CD8-positive, alpha-beta memory T cell (primary cell): ENCODE results near the gene KRTAP12-4. TPM values are rescaled to one million over a fixed set of nuclear protein-coding genes. Genes with fewer than 3 reads are reported as not detected.
"Not testable (repeated sequence)": the region's sequence is repeated elsewhere in the genome, so short reads cannot be mapped to it uniquely, and the experiment has no call there.

ENCODE experiments used
- CTCF ChIA-PET: fragments of 350-600 bp; sonication (Branson Sonifier 250); formaldehyde crosslinking; loops from one replicate; lab custom pipeline; 2021; ENCODE audit warnings: antibody characterized with exemption; lab: Charles Lee
- POLR2A ChIA-PET: fragments of 350-600 bp; sonication (Branson Sonifier 250); formaldehyde crosslinking; loops from one replicate; lab custom pipeline; 2021; ENCODE audit warnings: antibody characterized with exemption; lab: Charles Lee
- DNase-seq, 5 donors: peaks; one replicate each; pipeline versions ENCODE4 v3.0.0 to v3.0.0-alpha.2; 2020 to 2022; ENCODE audit warnings: mixed read lengths in 1 of 5
- H3K27ac ChIP-seq: one replicate; pipeline ENCODE4 v1.7.0; 2013; ENCODE audit warnings: low read depth, mild to moderate bottlenecking, low read length, moderate library complexity
- H3K27me3 ChIP-seq: 2 replicates; pipeline ENCODE4 v1.7.0; 2013; ENCODE audit warnings: low read length, mild to moderate bottlenecking; ENCODE audit not compliant: insufficient read depth, poor library complexity, severe bottlenecking
- H3K36me3 ChIP-seq: 2 replicates; pipeline ENCODE4 v1.7.0; 2013; ENCODE audit warnings: mild to moderate bottlenecking, low read length, moderate library complexity; ENCODE audit not compliant: insufficient read depth
- H3K4me1 ChIP-seq: 2 replicates; pipeline ENCODE4 v1.7.0; 2013; ENCODE audit warnings: mild to moderate bottlenecking, low read length, moderate library complexity; ENCODE audit not compliant: insufficient read depth
- H3K4me3 ChIP-seq: 2 replicates; pipeline ENCODE4 v1.7.0; 2013; ENCODE audit warnings: mild to moderate bottlenecking, low read length
- H3K9me3 ChIP-seq: 2 replicates; pipeline ENCODE4 v1.7.0; 2013; ENCODE audit warnings: mild to moderate bottlenecking, low read length
- H3K27ac Mint-ChIP-seq, 8 donors: one replicate each; pipeline ENCODE4 v1.8.0; 2020 to 2021; ENCODE audit warnings: mixed read lengths in 8 of 8, mild to moderate bottlenecking in 6 of 8, inconsistent platforms in 3 of 8, moderate library complexity in 3 of 8
- H3K27me3 Mint-ChIP-seq, 2 donors: one replicate each; pipeline ENCODE4 v1.8.0; 2020 to 2021; ENCODE audit warnings: mixed read lengths in 2 of 2, mild to moderate bottlenecking in 1 of 2, moderate library complexity in 1 of 2
- H3K36me3 Mint-ChIP-seq, 3 donors: one replicate each; pipeline ENCODE4 v1.8.0; 2020 to 2021; ENCODE audit warnings: mixed read lengths in 3 of 3, inconsistent platforms in 1 of 3, mild to moderate bottlenecking in 1 of 3
- H3K4me1 Mint-ChIP-seq, 3 donors: one replicate each; pipeline ENCODE4 v1.8.0; 2020 to 2021; ENCODE audit warnings: mixed read lengths in 3 of 3, inconsistent platforms in 1 of 3, mild to moderate bottlenecking in 1 of 3
- H3K4me3 Mint-ChIP-seq, 7 donors: one replicate each; pipeline ENCODE4 v1.8.0; 2020 to 2021; ENCODE audit warnings: mixed read lengths in 7 of 7, mild to moderate bottlenecking in 6 of 7, moderate library complexity in 4 of 7, inconsistent platforms in 2 of 7
- H3K9me3 Mint-ChIP-seq, 5 donors: one replicate each; pipeline ENCODE4 v1.8.0; 2020 to 2022; ENCODE audit warnings: mixed read lengths in 5 of 5, mild to moderate bottlenecking in 3 of 5, moderate library complexity in 2 of 5, inconsistent platforms in 1 of 5
- polyA plus RNA-seq: library from polyadenylated mRNA; unstranded; fragments of 300-500 nt; fragmentation: Illumina TruSeq; gene quantifications from one replicate; pipeline ENCODE4 v1.2.3, GENCODE V29; 2021
- total RNA-seq, 2 experiments: library from RNA; stranded (reverse); gene quantifications; one replicate each; pipeline ENCODE4 v1.2.3, GENCODE V29; 2021

The KRTAP12-4 gene
- total and polyA plus RNA-seq, 3 experiments from 2014 or later, result not detected

GRCh38 chr21:44700101-44701022 lies 45.9 kb upstream of the KRTAP12-4 start:
- Histone ChIP-seq H3K4me3 (no peak overlapping the region), H3K4me1 (no peaks in the 10 kb centered on the region), H3K9me3 (no peaks in the 10 kb centered on the region), H3K27ac (no peak overlapping the region), H3K27me3 (peaks cover 37% of the 10 kb centered on the region), H3K36me3 (no peaks in the 10 kb centered on the region)
- peaks cover 0 to 15% (median 0%) of the 10 kb centered on the region in 3 donors for H3K36me3 Mint-ChIP-seq
- H3K9me3 Mint-ChIP-seq, result peaks cover 0 to 9% (median 6%) of the 10 kb centered on the region in 5 donors
- no peak overlapping the region for H3K27ac Mint-ChIP-seq
- H3K4me3 Mint-ChIP-seq, result no peak overlapping the region
- POLR2A ChIA-PET, result no interaction called here
- H3K4me1 Mint-ChIP-seq, result peaks cover 2 to 14% (median 10%) of the 10 kb centered on the region in 3 donors
- CTCF ChIA-PET, result no interaction called here
- peaks cover 66 to 77% of the 10 kb centered on the region in 2 donors for H3K27me3 Mint-ChIP-seq
- DNase-seq, result no peak

DNA sequence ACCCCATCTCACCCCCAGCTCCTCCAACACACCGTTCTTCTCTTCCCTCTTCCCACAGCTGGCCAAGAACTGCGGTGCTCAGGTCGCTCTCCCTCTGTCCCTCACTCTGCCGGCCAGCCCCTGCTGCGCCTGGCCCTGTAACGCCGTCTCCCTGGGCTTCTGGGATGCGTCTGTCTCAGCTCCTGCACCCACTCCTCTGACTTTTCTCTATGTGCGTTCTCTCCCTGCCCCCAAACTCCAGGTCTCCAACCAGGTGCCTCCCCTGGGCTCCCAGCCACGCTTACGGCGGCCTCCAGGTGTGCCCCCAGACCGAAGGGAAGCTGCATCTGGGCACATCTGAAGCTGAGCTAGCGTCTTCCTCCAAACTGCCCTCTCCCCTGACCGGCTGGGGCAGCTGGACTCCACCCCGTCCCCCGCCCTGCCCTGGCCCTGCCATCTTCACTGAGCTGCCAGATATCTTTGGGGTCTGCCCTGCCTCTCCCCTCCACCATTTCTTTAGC lies 45.1 kb upstream of the KRTAP12-4 start:
- Histone ChIP-seq H3K27me3 (peaks cover 34% of the 10 kb centered on the region), H3K4me3 (no peak overlapping the region), H3K4me1 (no peaks in the 10 kb centered on the region), H3K36me3 (no peaks in the 10 kb centered on the region), H3K9me3 (no peaks in the 10 kb centered on the region), H3K27ac (no peak overlapping the region)
- POLR2A ChIA-PET, result no interaction called here
- peak in 1 of 5 donors; percentile 17 for DNase-seq
- Mint-ChIP-seq H3K27me3 (peaks cover 57 to 70% of the 10 kb centered on the region in 2 donors), H3K36me3 (peaks cover 0 to 10% (median 0%) of the 10 kb centered on the region in 3 donors), H3K4me3 (no peak overlapping the region), H3K4me1 (peaks cover 9 to 18% (median 11%) of the 10 kb centered on the region in 3 donors), H3K9me3 (peaks cover 0 to 2% (median 0%) of the 10 kb centered on the region in 5 donors), H3K27ac (peak overlapping the region in 1 of 8 donors; percentile 45)
- CTCF ChIA-PET, result no interaction called here

GRCh38 chr21:44697811-44698734 lies 43.6 kb upstream of the KRTAP12-4 start:
- no peak overlapping the region for H3K4me3 ChIP-seq
- Mint-ChIP-seq H3K27ac (peak overlapping the region in 2 of 8 donors; percentile 17 to 51), H3K4me1 (peaks cover 15 to 24% (median 17%) of the 10 kb centered on the region in 3 donors), H3K9me3 (peaks cover 0 to 6% (median 0%) of the 10 kb centered on the region in 5 donors), H3K36me3 (peaks cover 0 to 16% (median 2%) of the 10 kb centered on the region in 3 donors), H3K4me3 (no peak overlapping the region), H3K27me3 (peaks cover 51 to 58% of the 10 kb centered on the region in 2 donors)
- H3K4me1 ChIP-seq, result no peaks in the 10 kb centered on the region
- peak in 1 of 5 donors; percentile 31 for DNase-seq
- H3K27ac ChIP-seq, result no peak overlapping the region
- POLR2A ChIA-PET, result interaction anchor here (0.5 to 0.6 kb wide), 2 partner anchors 31 to 1014 kb away, joined by 3 to 5 read pairs; no protein-coding TSS in a partner anchor
- H3K36me3 ChIP-seq, result no peaks in the 10 kb centered on the region
- H3K9me3 ChIP-seq, result no peaks in the 10 kb centered on the region
- CTCF ChIA-PET, result interaction anchor here (0.8 to 1.9 kb wide), 3 partner anchors 12 to 187 kb away, joined by 3 to 6 read pairs (median 3); no protein-coding TSS in a partner anchor
- peaks cover 20% of the 10 kb centered on the region for H3K27me3 ChIP-seq

GRCh38 chr21:44697172-44697810 lies 42.8 kb upstream of the KRTAP12-4 start, which contains the start of gene KRTAP10-12:
Gene KRTAP10-12, plus strand, starts transcription at chr21:44697172. Its CDS starts 30 bp downstream, at chr21:44697202.
- H3K36me3 ChIP-seq, H3K9me3 ChIP-seq, H3K27ac ChIP-seq, H3K4me3 ChIP-seq, H3K4me1 ChIP-seq: not testable (repeated sequence)
- CTCF ChIA-PET, result interaction anchor here (0.8 to 1.9 kb wide), 2 partner anchors 45 to 187 kb away, joined by 3 to 6 read pairs; no protein-coding TSS in a partner anchor
- H3K27ac Mint-ChIP-seq, result peak within 1 kb of the TSS in 3 of 8 donors; percentile 17 to 53 (median 20)
- H3K4me1 Mint-ChIP-seq, result peaks cover 15 to 24% (median 17%) of the 10 kb centered on the region in 3 donors
- peaks cover 43 to 51% of the 10 kb centered on the region in 2 donors for H3K27me3 Mint-ChIP-seq
- peaks cover 0 to 11% (median 3%) of the 10 kb centered on the region in 5 donors for H3K9me3 Mint-ChIP-seq
- H3K27me3 ChIP-seq, result peaks cover 17% of the 10 kb centered on the region
- H3K36me3 Mint-ChIP-seq, result peaks cover 2 to 24% (median 2%) of the 10 kb centered on the region in 3 donors
- POLR2A ChIA-PET, result interaction anchor here (0.5 to 0.6 kb wide), 2 partner anchors 30 to 1014 kb away, joined by 3 to 5 read pairs; no protein-coding TSS in a partner anchor
- H3K4me3 Mint-ChIP-seq, result peak within 1 kb of the TSS in 2 of 7 donors; percentile 0 to 37
- DNase-seq, result peak in 1 of 5 donors; percentile 42

DNA sequence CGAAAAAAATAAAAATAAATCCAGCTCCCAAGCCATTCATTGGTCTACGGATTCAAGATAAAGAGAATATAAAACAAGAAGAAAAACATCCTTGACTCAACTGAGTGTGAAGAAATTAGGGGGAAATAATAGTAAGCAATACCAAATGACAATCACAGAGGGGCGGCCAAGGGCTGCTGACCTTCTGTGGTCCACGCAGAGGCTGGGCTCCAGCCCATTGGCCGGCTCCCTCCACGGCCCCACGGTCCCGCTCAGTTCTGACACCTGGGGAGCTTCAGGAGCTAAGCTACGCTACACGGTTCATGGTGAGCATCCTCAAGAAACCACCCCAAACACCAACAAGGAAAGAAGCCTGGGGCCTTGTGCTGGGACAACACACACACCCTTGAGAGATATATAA lies 42.1 kb upstream of the KRTAP12-4 start:
- POLR2A ChIA-PET, result no interaction called here
- no peak for DNase-seq
- H3K4me3 Mint-ChIP-seq, result no peak overlapping the region
- no peaks in the 10 kb centered on the region for H3K36me3 ChIP-seq
- H3K36me3 Mint-ChIP-seq, result peaks cover 2 to 26% (median 2%) of the 10 kb centered on the region in 3 donors
- CTCF ChIA-PET, result interaction anchor here (1.9 kb wide), 1 partner anchor 186 kb away, joined by 6 read pairs; no protein-coding TSS in a partner anchor
- H3K4me3 ChIP-seq, result no peak overlapping the region
- H3K9me3 ChIP-seq, result peaks cover 5% of the 10 kb centered on the region
- H3K9me3 Mint-ChIP-seq, result peaks cover 3 to 12% (median 6%) of the 10 kb centered on the region in 5 donors
- peaks cover 38 to 46% of the 10 kb centered on the region in 2 donors for H3K27me3 Mint-ChIP-seq
- H3K4me1 Mint-ChIP-seq, result peaks cover 16 to 28% (median 21%) of the 10 kb centered on the region in 3 donors
- no peaks in the 10 kb centered on the region for H3K4me1 ChIP-seq
- H3K27ac Mint-ChIP-seq, result no peak overlapping the region
- no peak overlapping the region for H3K27ac ChIP-seq
- peaks cover 14% of the 10 kb centered on the region for H3K27me3 ChIP-seq

GRCh38 chr21:44695641-44696040 lies 41.2 kb upstream of the KRTAP12-4 start:
- Histone ChIP-seq H3K4me3 (no peak overlapping the region), H3K27ac (no peak overlapping the region), H3K27me3 (peaks cover 4% of the 10 kb centered on the region), H3K9me3 (peaks cover 5% of the 10 kb centered on the region), H3K36me3 (no peaks in the 10 kb centered on the region), H3K4me1 (no peaks in the 10 kb centered on the region)
- ChIA-PET CTCF (interaction anchor here (1.0 kb wide), 1 partner anchor 47 kb away, joined by 3 read pairs; no protein-coding TSS in a partner anchor), POLR2A (no interaction called here)
- Mint-ChIP-seq H3K9me3 (peaks cover 3 to 12% (median 6%) of the 10 kb centered on the region in 5 donors), H3K27me3 (peaks cover 29 to 38% of the 10 kb centered on the region in 2 donors), H3K27ac (peak overlapping the region in 2 of 8 donors; percentile 47 to 53), H3K4me1 (peaks cover 17 to 31% (median 22%) of the 10 kb centered on the region in 3 donors), H3K4me3 (no peak overlapping the region), H3K36me3 (peaks cover 2 to 26% (median 2%) of the 10 kb centered on the region in 3 donors)
- no peak for DNase-seq
